ENCODE measurements around the gene BLVRA. TPM values are rescaled to one million over a fixed set of nuclear protein-coding genes. Genes with fewer than 3 reads are reported as not detected.

BLVRA gene
- total RNA-seq, 1 experiment from 2014 or later: 40.7 TPM

- no peak overlapping the region for H3K4me2 ChIP-seq (ENCODE audit: insufficient read depth, insufficient read length, low read length)
- no peak overlapping the region for H3K56ac ChIP-seq (ENCODE audit: insufficient read length, low read depth, low read length)
- DNase-seq: no peak
- no peak overlapping the region for H3K23ac ChIP-seq (ENCODE audit: insufficient read length, low read depth, low read length)
- Mint-ChIP-seq H3K4me1 (peaks cover 15 to 20% of the 10 kb centered on the region in 2 experiments), H3K9me3 (no peaks in the 10 kb centered on the region), H3K4me3 (no peak overlapping the region), H3K27me3 (ENCODE audit: low read depth) (peaks cover 28% of the 10 kb centered on the region), H3K36me3 (ENCODE audit: insufficient read depth in 1 of 3, low read depth in 3 of 3) (no peaks in the 10 kb centered on the region), H3K27ac (no peak overlapping the region)
- no peak overlapping the region for H2BK20ac ChIP-seq (ENCODE audit: low read depth, low read length, poor library complexity, severe bottlenecking)
- H3K14ac ChIP-seq (ENCODE audit: insufficient read depth, low read length): no peak overlapping the region
- no peak overlapping the region for H2BK12ac ChIP-seq (ENCODE audit: insufficient read length, low read depth, low read length)
- H3K4me1 ChIP-seq (ENCODE audit: insufficient read depth, low read length): no peaks in the 10 kb centered on the region
- no peak overlapping the region for H2AK5ac ChIP-seq (ENCODE audit: insufficient read length, low read length)
- no peak overlapping the region for H2BK5ac ChIP-seq (ENCODE audit: insufficient read length, low read length)
- no peak overlapping the region for H3K9ac ChIP-seq (ENCODE audit: extremely low read depth, insufficient read length, low read length)
- no peak overlapping the region for H3K18ac ChIP-seq (ENCODE audit: insufficient read length, low read depth, low read length)
- no peak overlapping the region for H3K4ac ChIP-seq (ENCODE audit: low read depth, low read length)
- no peak overlapping the region for H3K27ac ChIP-seq (ENCODE audit: insufficient read length, low read depth, low read length)
- H3T11ph ChIP-seq (ENCODE audit: low read length): no peak overlapping the region
- no peak overlapping the region for H2BK15ac ChIP-seq (ENCODE audit: low read depth, low read length)
- no peaks in the 10 kb centered on the region for H3K79me1 ChIP-seq (ENCODE audit: insufficient read depth, low read depth, low read length, poor library complexity, severe bottlenecking)
- H2AFZ ChIP-seq (ENCODE audit: low read length): no peak overlapping the region
- no peak overlapping the region for H4K91ac ChIP-seq (ENCODE audit: insufficient read length, low read depth, low read length)
- no peaks in the 10 kb centered on the region for H3K9me3 ChIP-seq (ENCODE audit: control insufficient read depth, low read depth, low read length)
- WGBS (ENCODE audit: extremely low coverage, insufficient read length, low lambda C conversion rate): no CpG with 5 or more reads among the region's 1 CpG
- no peak overlapping the region for H4K5ac ChIP-seq (ENCODE audit: insufficient read length, low read depth, low read length)
- H4K8ac ChIP-seq (replicated peaks; ENCODE audit: insufficient read length, low read depth, low read length): no peak overlapping the region
- H4K20me1 ChIP-seq (ENCODE audit: control insufficient read depth, insufficient read depth, insufficient read length): no peaks in the 10 kb centered on the region
- no peaks in the 10 kb centered on the region for H3K79me2 ChIP-seq (ENCODE audit: insufficient read depth, low read length)
- TF ChIP-seq CTCF (conservative IDR thresholded peaks at IDR 0.05): no peak
- H3K27me3 ChIP-seq (ENCODE audit: insufficient read depth, low read length): peaks cover 5% of the 10 kb centered on the region; the same call in 1 of the 2 replicates
- peaks cover 2% of the 10 kb centered on the region for H3K23me2 ChIP-seq (ENCODE audit: insufficient read length, low read depth, low read length, poor library complexity, severe bottlenecking)
- no peak overlapping the region for H2BK120ac ChIP-seq (ENCODE audit: low read depth, low read length, poor library complexity, severe bottlenecking)
Observed at GRCh38 chr7:43753271-43753810, 5.1 kb upstream of the BLVRA start.

Data from H9 (cell line).